GM18519 (cell line): ENCODE data around the gene UMPS.

Source experiments
- ATAC-seq: cut with Tn5 transposase; IDR thresholded peaks from one replicate; pipeline ENCODE4 v1.9.1; 2021; ENCODE audit warnings: mild to moderate bottlenecking, moderate library complexity; ENCODE audit not compliant: unreplicated experiment, low FRiP score

Gene UMPS

GRCh38 chr3:124761935-124762660 lies 31.8 kb downstream of the UMPS start:
- no peak for ATAC-seq

DNA sequence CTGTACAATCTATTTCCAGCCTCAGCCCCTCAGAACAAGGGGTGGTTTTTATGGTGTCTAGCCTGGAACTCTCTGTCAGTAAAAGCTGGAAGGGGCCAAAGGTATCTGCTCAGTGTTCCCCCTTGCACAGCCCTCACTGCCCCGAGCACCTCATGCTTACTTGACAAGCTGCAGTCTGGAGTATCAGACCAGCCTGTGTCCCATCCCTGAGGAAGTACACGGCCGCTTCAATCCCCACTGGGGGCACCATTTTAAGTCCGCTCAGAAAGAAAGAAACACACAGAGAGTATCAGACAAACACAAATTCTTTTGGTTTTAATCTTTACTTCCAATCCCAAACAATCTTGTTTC lies 32.4 kb downstream of the UMPS start:
- ATAC-seq = no peak

DNA sequence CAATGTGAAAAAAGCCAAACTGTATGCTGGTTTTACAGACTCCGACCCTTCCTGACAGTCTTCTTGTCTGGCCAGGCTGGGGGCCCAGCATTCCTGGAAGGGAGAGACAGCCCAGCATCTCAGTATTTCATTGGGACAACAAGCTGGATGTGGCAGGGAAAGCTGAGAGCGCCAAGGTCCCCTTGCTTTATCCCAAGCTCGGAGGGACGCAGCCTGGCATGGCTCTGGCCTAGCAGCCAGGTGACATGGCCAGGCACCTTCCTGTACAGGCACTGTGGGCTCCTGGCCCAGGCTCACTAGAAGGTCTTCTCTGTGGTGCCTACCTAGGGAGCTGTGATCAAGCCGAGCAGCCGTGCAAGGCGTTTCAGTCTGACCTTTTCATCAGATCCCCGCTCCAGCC lies 33.0 kb downstream of the UMPS start:
- no peak for ATAC-seq

DNA sequence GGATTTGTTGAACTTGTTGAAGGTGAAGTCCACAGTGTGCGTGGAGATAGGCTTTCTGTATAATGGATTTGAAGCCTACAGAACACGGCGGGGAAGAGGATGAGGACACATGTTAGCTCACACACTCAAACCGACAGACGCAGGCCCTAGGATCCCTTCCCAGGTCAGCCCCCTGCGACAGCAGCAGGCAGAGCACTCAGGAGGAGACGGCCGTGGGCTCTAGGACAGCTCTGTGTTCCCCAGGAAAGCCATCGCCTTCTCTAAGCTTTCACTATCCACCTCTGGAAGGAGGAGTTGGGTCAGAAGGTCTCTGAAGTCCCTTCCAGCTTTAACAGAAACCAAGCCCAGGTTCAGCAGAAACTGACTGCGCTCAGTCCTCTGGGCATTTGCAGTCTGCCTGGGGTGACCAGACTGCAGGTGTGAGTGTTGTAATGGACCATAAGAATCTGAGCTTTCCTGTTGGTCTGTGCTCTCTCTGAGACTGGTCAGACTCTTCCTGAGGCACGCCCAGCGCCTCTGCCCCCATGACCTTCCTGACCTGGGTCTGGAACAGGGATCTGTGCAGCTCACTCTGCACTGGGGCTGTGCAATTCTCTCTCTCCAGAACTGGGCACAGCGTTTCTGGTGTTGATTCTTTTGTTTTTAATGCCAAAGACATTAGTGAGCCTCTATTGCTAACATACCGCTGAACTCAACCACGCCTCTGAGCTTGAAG lies 33.5 kb downstream of the UMPS start:
- no peak for ATAC-seq

GRCh38 chr3:124764746-124765145 lies 34.5 kb downstream of the UMPS start:
- ATAC-seq = no peak

GRCh38 chr3:124765197-124765840 lies 35.1 kb downstream of the UMPS start:
- ATAC-seq = no peak

DNA sequence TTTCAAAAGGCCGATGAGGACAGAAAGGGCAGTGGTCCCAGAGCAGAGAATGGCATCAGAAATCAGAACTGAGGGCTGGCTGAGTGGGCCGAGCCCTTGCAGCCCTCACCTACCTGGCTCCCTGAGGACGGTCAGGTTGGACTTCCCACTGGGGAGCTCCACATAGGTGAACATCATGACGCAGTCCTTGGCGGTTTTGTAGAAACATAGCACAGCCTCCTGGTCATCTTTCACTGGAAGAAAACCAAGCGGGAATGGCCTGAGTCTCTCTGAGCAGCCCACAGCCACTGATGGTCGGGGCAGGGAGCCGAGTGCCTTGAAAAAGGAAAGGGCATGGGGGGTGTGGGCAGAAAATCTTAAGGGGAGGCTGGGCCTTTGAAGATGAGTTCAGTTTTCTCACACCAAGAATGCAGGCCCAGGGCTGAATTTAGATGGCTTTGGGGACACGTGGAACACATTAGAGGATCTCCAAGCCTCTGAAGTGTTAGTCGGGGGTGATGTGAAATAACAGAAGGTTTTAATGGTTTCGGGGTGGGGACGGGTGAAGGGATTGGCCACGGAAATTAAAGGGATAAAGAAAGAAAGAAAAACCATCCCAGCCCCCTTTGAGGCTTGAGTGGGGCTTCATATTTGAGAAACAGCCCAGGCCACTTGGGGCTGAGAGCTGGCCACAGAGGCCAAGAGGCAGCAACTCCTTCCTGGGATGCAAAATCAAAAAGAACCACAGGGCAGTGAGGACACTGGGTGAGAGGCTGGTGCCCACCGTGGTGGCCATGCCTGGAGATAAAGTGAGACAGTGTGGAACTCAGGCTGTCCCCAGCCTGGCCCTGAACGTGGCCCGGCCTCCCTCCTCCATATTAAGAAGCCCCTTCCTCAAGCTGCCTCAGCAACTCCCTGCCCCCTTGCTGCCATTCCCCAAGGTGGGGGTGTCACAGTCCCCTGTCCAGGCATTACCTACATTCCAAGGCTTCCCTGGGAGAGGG lies 36.2 kb downstream of the UMPS start:
- no peak for ATAC-seq

GRCh38 chr3:124767264-124767663 lies 37.0 kb downstream of the UMPS start:
- ATAC-seq = no peak

DNA sequence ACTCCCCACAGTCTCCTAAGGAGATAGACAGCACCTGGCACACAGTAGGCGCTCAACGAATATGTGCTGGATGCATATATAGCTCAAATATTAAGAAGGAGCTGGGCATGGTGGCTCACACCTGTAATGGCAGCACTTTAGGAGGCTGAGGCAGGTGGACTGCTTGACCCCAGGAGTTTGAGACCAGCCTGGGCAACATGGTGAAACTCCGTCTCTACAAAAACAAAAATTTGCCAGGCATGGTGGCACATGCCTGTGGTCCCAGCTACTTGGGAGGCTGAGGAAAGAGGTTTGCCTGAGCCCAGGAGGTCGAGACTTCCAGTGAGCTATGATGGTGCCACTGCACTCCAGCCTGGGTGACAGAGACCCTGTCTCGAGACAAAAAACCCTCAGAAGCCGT lies 37.4 kb downstream of the UMPS start:
- ATAC-seq = no peak

GRCh38 chr3:124768812-124769211 lies 38.6 kb downstream of the UMPS start:
- no peak for ATAC-seq

DNA sequence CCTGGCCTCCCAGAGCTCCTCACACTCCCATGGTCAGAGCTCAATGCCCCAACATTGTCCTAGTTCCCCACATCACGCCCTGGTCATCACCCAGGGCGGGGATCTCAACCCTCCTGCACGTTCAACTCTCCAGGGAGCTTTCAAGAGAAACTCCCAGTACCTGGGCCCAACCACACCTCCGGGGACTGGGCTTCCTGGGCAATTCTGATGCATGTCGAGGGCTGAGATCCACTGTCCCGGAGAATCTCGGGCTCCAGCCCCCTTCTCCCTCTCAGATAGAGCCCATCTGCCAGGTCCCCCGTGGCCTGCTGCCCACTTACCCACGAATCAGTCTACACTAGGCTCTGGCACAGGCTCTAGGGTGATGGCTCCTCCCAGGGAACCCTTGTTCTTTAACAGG lies 39.2 kb downstream of the UMPS start:
- no peak for ATAC-seq

GRCh38 chr3:124770336-124771082 lies 40.3 kb downstream of the UMPS start:
- ATAC-seq = no peak

DNA sequence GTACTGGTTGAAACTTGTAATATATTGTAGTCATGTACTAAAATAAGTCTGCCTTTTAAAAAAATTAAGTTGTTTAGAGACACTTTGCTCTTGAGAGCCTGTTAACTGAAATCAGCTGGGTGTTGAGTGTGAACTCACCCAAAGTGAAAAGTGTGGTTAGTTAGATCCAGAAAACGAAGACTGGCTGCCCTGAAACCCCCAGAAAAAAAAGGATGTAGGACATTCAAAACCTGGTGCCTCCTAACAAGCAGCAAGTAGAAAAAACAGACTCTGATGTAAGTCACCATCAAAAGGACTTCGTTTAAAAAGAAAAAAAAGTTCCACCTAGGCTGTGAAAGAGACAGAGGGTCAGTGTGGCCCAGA lies 40.8 kb downstream of the UMPS start:
- no peak for ATAC-seq

DNA sequence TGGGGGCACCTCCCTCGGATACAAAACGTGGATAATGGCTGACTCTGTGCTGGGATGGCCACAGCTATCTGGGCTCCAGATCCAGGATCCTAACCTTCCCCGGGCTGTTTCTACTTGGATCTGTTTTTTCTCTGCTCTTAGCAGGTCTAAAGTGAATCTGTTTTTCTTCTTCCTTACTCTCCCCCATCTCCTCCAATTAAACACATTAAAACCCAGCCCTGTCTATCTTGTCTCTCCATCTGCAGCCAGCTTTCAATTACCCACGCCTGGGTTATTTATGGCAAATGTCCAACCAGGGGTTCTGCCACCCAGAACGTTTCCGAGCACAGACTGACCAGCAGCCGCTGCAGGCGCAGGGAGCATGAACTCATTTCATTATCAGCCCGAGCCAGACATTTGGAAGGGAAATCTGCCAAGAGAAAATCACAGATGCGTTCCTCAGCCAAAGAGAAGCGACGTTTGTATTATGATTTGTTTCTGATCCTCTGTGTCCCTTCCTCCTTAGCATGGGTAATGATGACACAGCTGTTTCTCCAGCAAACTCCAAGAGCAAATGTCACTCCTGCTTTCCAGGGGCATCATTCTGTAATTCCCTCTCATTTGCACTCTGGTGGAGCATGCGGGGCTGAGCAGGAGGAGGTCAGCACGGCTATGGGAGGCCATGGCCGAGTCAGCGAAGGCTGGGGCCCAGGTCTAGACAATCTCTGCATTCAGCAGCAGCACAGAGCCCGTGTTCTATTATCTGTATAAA lies 42.0 kb downstream of the UMPS start:
- no peak for ATAC-seq

DNA sequence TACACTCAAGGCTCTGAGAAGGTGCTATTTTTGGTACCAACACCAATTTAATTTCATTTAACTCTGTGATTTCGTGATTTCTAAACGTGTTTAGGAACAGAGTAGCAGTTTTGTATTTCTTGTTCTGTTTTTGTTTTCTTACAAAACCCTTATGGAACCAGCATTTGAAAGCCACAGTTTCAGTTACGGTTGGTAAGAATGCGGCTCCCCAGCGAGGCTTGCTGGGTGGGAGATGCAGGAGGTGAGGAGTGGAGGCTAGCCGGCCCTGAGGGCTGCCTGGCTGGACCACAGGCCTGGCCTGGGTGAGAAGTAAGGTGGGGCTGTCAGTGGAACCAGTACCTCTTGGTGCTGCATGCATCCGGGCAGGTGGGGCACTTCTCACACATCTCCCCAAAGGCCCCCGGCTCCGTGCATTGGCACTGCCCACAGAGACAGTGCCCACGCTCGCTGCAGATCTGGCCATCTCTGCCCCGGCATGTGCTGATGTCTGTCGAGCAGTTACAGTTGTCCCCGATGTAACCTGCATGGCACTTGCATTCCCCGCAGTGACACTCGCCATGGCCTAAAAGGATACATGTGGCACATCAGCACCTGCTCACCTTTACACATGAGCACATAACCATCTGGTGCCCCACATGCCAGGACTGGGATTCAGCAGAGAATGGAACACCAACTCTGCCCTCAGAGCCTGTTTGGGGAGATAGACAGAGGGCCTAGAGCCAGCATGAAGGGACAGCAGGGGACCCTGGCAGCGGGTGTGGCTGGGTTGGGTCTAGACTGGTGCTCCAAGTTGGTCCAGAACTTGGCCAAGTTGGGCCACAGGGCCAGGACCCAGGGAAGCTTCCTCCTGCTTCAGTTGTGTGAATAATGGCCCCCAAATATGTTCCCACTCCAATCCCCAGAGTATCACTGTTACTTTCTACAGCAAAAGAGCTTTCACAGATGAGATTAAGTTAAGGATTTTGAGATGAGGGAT lies 43.4 kb downstream of the UMPS start:
- ATAC-seq = no peak

- no peak for ATAC-seq
These were observed 44.1 kb downstream of the UMPS start for GRCh38 chr3:124774327-124774718.

DNA sequence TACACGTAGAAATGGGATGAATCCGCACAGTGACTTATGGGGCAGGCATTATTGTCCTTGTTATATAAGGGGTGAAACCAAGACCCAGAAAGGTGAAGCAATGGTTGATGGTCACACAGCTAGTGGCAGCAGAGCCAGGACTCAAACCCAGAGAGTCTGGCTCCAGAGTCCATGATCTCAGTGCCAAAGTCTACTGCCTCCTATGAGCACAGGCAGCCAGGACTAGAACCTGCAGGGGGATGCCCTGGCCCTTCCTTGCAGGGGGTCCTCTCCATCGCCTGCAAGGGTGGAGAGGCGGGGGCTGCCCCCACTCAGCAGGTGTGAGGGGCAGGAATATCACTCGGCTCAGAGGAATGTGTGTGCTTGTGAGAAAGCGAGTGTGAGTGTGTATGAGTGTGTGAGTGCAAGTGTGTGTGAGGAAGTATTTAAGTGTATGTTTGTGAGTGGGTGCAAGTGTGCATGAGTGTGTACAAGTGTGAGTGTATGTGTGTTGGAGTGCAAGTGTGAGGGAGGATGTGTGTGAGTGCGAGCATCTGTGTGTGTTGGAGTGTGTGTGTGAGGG lies 44.7 kb downstream of the UMPS start:
- ATAC-seq = no peak

DNA sequence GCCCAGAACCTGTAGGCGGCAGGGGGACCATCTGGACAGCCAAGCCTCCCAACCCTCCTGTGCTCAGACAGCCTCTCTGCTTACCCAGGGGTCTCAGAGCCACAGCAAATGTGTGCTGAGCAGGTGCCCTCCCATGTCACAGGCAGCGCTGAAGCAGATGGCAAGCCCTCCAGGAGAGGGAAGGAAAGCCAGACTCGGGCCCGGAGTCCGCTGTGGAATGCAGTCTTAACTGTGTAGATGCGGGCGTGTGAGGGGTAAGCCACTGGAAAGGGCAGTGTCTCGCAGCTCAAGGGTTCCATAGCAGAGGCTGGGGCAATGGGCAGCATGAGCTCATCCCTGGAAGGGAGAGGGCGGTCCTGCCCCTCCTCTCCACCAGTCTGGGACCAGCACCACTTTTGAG lies 45.6 kb downstream of the UMPS start:
- no peak for ATAC-seq
